ENCODE measurements around the gene BCKDK.
A peak's percentile ranks its signal among the peaks of the same experiment; 100 is the strongest.

Gene BCKDK

DNA sequence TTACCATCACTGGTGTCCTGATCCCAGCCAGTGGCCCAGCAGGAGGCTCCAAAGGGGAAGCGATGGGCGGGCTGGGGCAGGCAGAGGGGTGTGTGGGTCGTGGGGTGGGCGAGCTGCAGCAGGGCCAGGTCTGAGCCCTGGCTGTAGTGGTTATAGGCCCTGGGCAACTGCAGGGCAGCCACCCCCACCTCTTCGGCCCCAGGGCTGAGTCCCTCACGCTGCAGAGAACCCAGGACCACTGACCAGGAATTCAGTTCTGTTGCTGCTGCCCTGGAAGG lies 21.6 kb upstream of the BCKDK start:
- H3K4me1 ChIP-seq (ENCODE audit: control insufficient read depth, insufficient read depth, low read length): no peaks in the 10 kb centered on the region
- H3K9me3 ChIP-seq (ENCODE audit: control insufficient read depth, insufficient read depth, low read depth, low read length): no peaks in the 10 kb centered on the region
- no peak overlapping the region for H3K27ac ChIP-seq (ENCODE audit: extremely low read depth, low read depth, low read length)
- TF ChIP-seq BCL11A (tag by site-specific recombination; IDR thresholded peaks at IDR 0.05; ENCODE audit: low read depth) (no peak), SCRT1 (tag by site-specific recombination; IDR thresholded peaks at IDR 0.05; ENCODE audit: borderline replicate concordance) (no peak), EGR2 (tag by site-specific recombination; IDR thresholded peaks at IDR 0.05; ENCODE audit: low read depth) (0 out of 2 replicates have a peak, but pooled peaks have one; percentile 18), SP2 (tag by site-specific recombination; IDR thresholded peaks at IDR 0.05) (0 out of 2 replicates have a peak, but pooled peaks have one; percentile 3)
- TF ChIP-seq, protein P1, sequence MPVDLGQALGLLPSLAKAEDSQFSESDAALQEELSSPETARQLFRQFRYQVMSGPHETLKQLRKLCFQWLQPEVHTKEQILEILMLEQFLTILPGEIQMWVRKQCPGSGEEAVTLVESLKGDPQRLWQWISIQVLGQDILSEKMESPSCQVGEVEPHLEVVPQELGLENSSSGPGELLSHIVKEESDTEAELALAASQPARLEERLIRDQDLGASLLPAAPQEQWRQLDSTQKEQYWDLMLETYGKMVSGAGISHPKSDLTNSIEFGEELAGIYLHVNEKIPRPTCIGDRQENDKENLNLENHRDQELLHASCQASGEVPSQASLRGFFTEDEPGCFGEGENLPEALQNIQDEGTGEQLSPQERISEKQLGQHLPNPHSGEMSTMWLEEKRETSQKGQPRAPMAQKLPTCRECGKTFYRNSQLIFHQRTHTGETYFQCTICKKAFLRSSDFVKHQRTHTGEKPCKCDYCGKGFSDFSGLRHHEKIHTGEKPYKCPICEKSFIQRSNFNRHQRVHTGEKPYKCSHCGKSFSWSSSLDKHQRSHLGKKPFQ (tag by site-specific recombination; IDR thresholded peaks at IDR 0.05): no peak
- H3K4me3 ChIP-seq (ENCODE audit: low read depth, low read length): no peak overlapping the region
- ChIA-PET POLR2A (interaction anchor here (2.3 to 2.7 kb wide), 2 partner anchors 13 to 31 kb away, joined by 11 to 12 read pairs; partner anchors contain the start of genes KAT8, ZNF646 and ZNF668), CTCF (no interaction called here)
- peaks cover 0 to 58% of the 10 kb centered on the region in 2 experiments; a peak in 2 of 3 replicates for H3K36me3 ChIP-seq (ENCODE audit: control insufficient read depth in 2 of 2, insufficient read depth in 1 of 2, low read length in 2 of 2)

- no peak for TF ChIP-seq SP7 (tag by site-specific recombination; IDR thresholded peaks at IDR 0.05)
- no peak for TF ChIP-seq ZNF549 (tag by site-specific recombination; IDR thresholded peaks at IDR 0.05)
- no peak for TF ChIP-seq OSR2 (tag by site-specific recombination; IDR thresholded peaks at IDR 0.05)
- TF ChIP-seq ZSCAN16 (tag by site-specific recombination; IDR thresholded peaks at IDR 0.05): no peak
- no peak for TF ChIP-seq ZBTB17 (tag by site-specific recombination; IDR thresholded peaks at IDR 0.05)
- no peak for TF ChIP-seq ZNF341 (tag by site-specific recombination; IDR thresholded peaks at IDR 0.05; ENCODE audit: low read depth)
- TF ChIP-seq TCF7L2 (IDR thresholded peaks at IDR 0.05; ENCODE audit: borderline replicate concordance, low read depth, low read length): no peak
- TF ChIP-seq, protein P2, sequence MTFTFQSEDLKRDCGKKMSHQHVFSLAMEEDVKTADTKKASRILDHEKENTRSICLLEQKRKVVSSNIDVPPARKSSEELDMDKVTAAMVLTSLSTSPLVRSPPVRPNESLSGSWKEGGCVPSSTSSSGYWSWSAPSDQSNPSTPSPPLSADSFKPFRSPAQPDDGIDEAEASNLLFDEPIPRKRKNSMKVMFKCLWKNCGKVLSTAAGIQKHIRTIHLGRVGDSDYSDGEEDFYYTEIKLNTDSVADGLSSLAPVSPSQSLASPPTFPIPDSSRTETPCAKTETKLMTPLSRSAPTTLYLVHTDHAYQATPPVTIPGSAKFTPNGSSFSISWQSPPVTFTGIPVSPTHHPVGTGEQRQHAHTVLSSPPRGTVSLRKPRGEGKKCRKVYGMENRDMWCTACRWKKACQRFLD (tag by site-specific recombination; IDR thresholded peaks at IDR 0.05): no peak
- TF ChIP-seq ZNF561 (tag by site-specific recombination; IDR thresholded peaks at IDR 0.05; ENCODE audit: borderline replicate concordance): no peak
- no peak for TF ChIP-seq ZNF830 (tag by site-specific recombination; IDR thresholded peaks at IDR 0.05; ENCODE audit: low read depth)
- TF ChIP-seq BCL11B (tag by site-specific recombination; IDR thresholded peaks at IDR 0.05; ENCODE audit: low read depth): no peak
- TF ChIP-seq ZNF37A (tag by site-specific recombination; IDR thresholded peaks at IDR 0.05): no peak
- TF ChIP-seq, protein P3, sequence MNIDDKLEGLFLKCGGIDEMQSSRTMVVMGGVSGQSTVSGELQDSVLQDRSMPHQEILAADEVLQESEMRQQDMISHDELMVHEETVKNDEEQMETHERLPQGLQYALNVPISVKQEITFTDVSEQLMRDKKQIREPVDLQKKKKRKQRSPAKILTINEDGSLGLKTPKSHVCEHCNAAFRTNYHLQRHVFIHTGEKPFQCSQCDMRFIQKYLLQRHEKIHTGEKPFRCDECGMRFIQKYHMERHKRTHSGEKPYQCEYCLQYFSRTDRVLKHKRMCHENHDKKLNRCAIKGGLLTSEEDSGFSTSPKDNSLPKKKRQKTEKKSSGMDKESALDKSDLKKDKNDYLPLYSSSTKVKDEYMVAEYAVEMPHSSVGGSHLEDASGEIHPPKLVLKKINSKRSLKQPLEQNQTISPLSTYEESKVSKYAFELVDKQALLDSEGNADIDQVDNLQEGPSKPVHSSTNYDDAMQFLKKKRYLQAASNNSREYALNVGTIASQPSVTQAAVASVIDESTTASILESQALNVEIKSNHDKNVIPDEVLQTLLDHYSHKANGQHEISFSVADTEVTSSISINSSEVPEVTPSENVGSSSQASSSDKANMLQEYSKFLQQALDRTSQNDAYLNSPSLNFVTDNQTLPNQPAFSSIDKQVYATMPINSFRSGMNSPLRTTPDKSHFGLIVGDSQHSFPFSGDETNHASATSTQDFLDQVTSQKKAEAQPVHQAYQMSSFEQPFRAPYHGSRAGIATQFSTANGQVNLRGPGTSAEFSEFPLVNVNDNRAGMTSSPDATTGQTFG (tag by site-specific recombination; IDR thresholded peaks at IDR 0.05; ENCODE audit: borderline replicate concordance): no peak
- TF ChIP-seq GLIS2 (tag by site-specific recombination; IDR thresholded peaks at IDR 0.05): no peak
- no peak for TF ChIP-seq ZNF571 (tag by site-specific recombination; IDR thresholded peaks at IDR 0.05)
- ChIA-PET CTCF (interaction anchor here (0.7 kb wide), 1 partner anchor 24 kb away, joined by 3 read pairs; no protein-coding TSS in a partner anchor), POLR2A (no interaction called here)
- Histone ChIP-seq H3K4me1 (ENCODE audit: control insufficient read depth, insufficient read depth, low read length) (no peaks in the 10 kb centered on the region), H3K36me3 (ENCODE audit: control insufficient read depth in 2 of 2, insufficient read depth in 1 of 2, low read length in 2 of 2) (peaks cover 0 to 56% of the 10 kb centered on the region in 2 experiments; a peak in 2 of 3 replicates), H3K4me3 (ENCODE audit: low read depth, low read length) (no peak overlapping the region), H3K9me3 (ENCODE audit: control insufficient read depth, insufficient read depth, low read depth, low read length) (no peaks in the 10 kb centered on the region), H3K27ac (ENCODE audit: extremely low read depth, low read depth, low read length) (no peak overlapping the region)
Observed at GRCh38 chr16:31087481-31087880, 20.7 kb upstream of the BCKDK start.

All from HEK293 (cell line).